ENCODE data around the gene JKAMP. TPM values are rescaled to one million over a fixed set of nuclear protein-coding genes. Genes with fewer than 3 reads are reported as not detected.

Gene JKAMP
- total RNA-seq, 1 donor from 2014 or later = 44.6 TPM

- H3K36me3 ChIP-seq = peaks cover 10% of the 10 kb centered on the region
- ATAC-seq (no peak), DNase-seq (no peak)
- H3K27me3 ChIP-seq (ENCODE audit: low read depth) = no peaks in the 10 kb centered on the region
- peak overlapping the region; percentile 95 for H3K27ac ChIP-seq
- H3K9me3 ChIP-seq = no peaks in the 10 kb centered on the region
- H3K4me3 ChIP-seq = peak overlapping the region; percentile 79
- intact Hi-C loops (cut with DNase I) = no loop called here
- no peak for TF ChIP-seq CTCF (IDR thresholded peaks at IDR 0.05)
- H3K4me1 ChIP-seq = peaks cover 49% of the 10 kb centered on the region
These were observed 1.6 kb upstream of the JKAMP start for GRCh38 chr14:59482541-59483331.

GRCh38 chr14:59483363-59483762 is 954 bp upstream of the JKAMP start:
- no peak for TF ChIP-seq CTCF (IDR thresholded peaks at IDR 0.05)
- H3K27ac ChIP-seq = peak overlapping the region; percentile 95
- no peak for DNase-seq
- intact Hi-C loops (cut with DNase I) = no loop called here
- H3K27me3 ChIP-seq (ENCODE audit: low read depth) = no peaks in the 10 kb centered on the region
- H3K4me1 ChIP-seq = peaks cover 50% of the 10 kb centered on the region
- H3K9me3 ChIP-seq = no peaks in the 10 kb centered on the region
- H3K36me3 ChIP-seq = peaks cover 16% of the 10 kb centered on the region
- peak overlapping the region; percentile 79 for H3K4me3 ChIP-seq
- ATAC-seq = peak in 1 of 2 donors; percentile 20

GRCh38 chr14:59484639-59485175 is 390 bp downstream of the JKAMP start:
- H3K36me3 ChIP-seq = peaks cover 23% of the 10 kb centered on the region
- peak overlapping the region; percentile 79 for H3K4me3 ChIP-seq
- no peak for TF ChIP-seq CTCF (IDR thresholded peaks at IDR 0.05)
- H3K9me3 ChIP-seq = no peaks in the 10 kb centered on the region
- intact Hi-C loops (cut with DNase I) = no loop called here
- no peaks in the 10 kb centered on the region for H3K27me3 ChIP-seq (ENCODE audit: low read depth)
- DNase-seq (no peak), ATAC-seq (peak; percentile 65 to 72)
- H3K4me1 ChIP-seq = peaks cover 57% of the 10 kb centered on the region
- peak overlapping the region; percentile 95 for H3K27ac ChIP-seq

GRCh38 chr14:59490756-59491155 is 6.4 kb downstream of the JKAMP start:
- DNase-seq = no peak
- intact Hi-C loops (cut with DNase I) = no loop called here
- ATAC-seq = no peak
- Histone ChIP-seq H3K9me3 (no peaks in the 10 kb centered on the region), H3K36me3 (peaks cover 78% of the 10 kb centered on the region), H3K27ac (no peak overlapping the region), H3K4me1 (peaks cover 21% of the 10 kb centered on the region), H3K4me3 (no peak overlapping the region), H3K27me3 (ENCODE audit: low read depth) (no peaks in the 10 kb centered on the region)
- no peak for TF ChIP-seq CTCF (IDR thresholded peaks at IDR 0.05)

- peaks cover 94% of the 10 kb centered on the region for H3K36me3 ChIP-seq
- ATAC-seq = no peak
- TF ChIP-seq CTCF (IDR thresholded peaks at IDR 0.05) = no peak
These were observed 8.1 kb downstream of the JKAMP start for GRCh38 chr14:59492384-59492783.

More at GRCh38 chr14:59492384-59492783, 8.1 kb downstream of the JKAMP start:
- H3K27ac ChIP-seq = no peak overlapping the region
- H3K27me3 ChIP-seq (ENCODE audit: low read depth) = no peaks in the 10 kb centered on the region
- H3K4me1 ChIP-seq = peaks cover 8% of the 10 kb centered on the region
- no peak for DNase-seq
- intact Hi-C loops (cut with DNase I) = no loop called here
- no peaks in the 10 kb centered on the region for H3K9me3 ChIP-seq
- H3K4me3 ChIP-seq = no peak overlapping the region
